Liver (tissue), 9 donors: ENCODE results near the gene ABCB6. TPM values are rescaled to one million over a fixed set of nuclear protein-coding genes. Genes with fewer than 3 reads are reported as not detected.

Experiments
- DNase-seq: peaks from one replicate; pipeline ENCODE4 v3.0.0-alpha.2; 2017; ENCODE audit warnings: low spot score
- H3K27ac ChIP-seq, 2 donors: one replicate each; pipeline ENCODE4 v1.7.0; 2013; ENCODE audit warnings: inconsistent platforms in 2 of 2, low read length in 2 of 2, control low read depth in 1 of 2, low read depth in 1 of 2, mild to moderate bottlenecking in 1 of 2
- H3K27me3 ChIP-seq, 4 donors: one replicate each; pipeline versions ENCODE4 v1.6.1 to v1.7.0; 2013; ENCODE audit warnings: low read length in 3 of 4, inconsistent platforms in 1 of 4, mild to moderate bottlenecking in 1 of 4, moderate library complexity in 1 of 4; ENCODE audit not compliant: control insufficient read depth in 4 of 4, insufficient read depth in 4 of 4
- H3K36me3 ChIP-seq, 4 donors: one replicate each; pipeline versions ENCODE4 v1.6.1 to v1.7.0; 2013; ENCODE audit warnings: low read length in 3 of 4, mild to moderate bottlenecking in 3 of 4, low read depth in 1 of 4, moderate library complexity in 1 of 4; ENCODE audit not compliant: control insufficient read depth in 4 of 4, insufficient read depth in 3 of 4
- H3K4me1 ChIP-seq, 4 donors: one replicate each; pipeline versions ENCODE4 v1.6.1 to v1.7.0; 2013; ENCODE audit warnings: low read length in 3 of 4, mild to moderate bottlenecking in 3 of 4, moderate library complexity in 1 of 4; ENCODE audit not compliant: control insufficient read depth in 4 of 4, insufficient read depth in 4 of 4
- H3K4me3 ChIP-seq, 3 donors: one replicate each; pipeline versions ENCODE4 v1.6.1 to v1.7.0; 2013; ENCODE audit warnings: low read length in 3 of 3, control low read depth in 1 of 3, low read depth in 1 of 3, mild to moderate bottlenecking in 1 of 3
- H3K9ac ChIP-seq, 2 donors: one replicate each; pipeline ENCODE4 v1.7.0; 2013; ENCODE audit warnings: low read length in 2 of 2, mild to moderate bottlenecking in 2 of 2, moderate library complexity in 2 of 2, control low read depth in 1 of 2, low read depth in 1 of 2
- H3K9me3 ChIP-seq, 4 donors: one replicate each; pipeline versions ENCODE4 v1.6.1 to v1.7.0; 2013; ENCODE audit warnings: low read length in 3 of 4; ENCODE audit not compliant: control insufficient read depth in 4 of 4
- ATF3 ChIP-seq: IDR thresholded peaks from 2 replicates; pipeline ENCODE4 v1.6.1; 2016; ENCODE audit warnings: antibody characterized with exemption
- CTCF ChIP-seq: fragments of 150-350 bp; IDR thresholded peaks from 2 replicates; pipeline ENCODE4 v1.5.1; 2017; ENCODE audit warnings: improper control_type of control experiment, low read depth, low read length; ENCODE audit not compliant: missing input control
- EGR1 ChIP-seq, 2 donors: IDR thresholded peaks; 2 replicates each; pipeline ENCODE4 v1.6.1; 2016 to 2018; ENCODE audit warnings: antibody characterized with exemption in 2 of 2, low read depth in 2 of 2
- FOXA1 ChIP-seq: IDR thresholded peaks from 2 replicates; pipeline ENCODE4 v1.6.1; 2016; ENCODE audit warnings: antibody characterized with exemption
- FOXA2 ChIP-seq: IDR thresholded peaks from 2 replicates; pipeline ENCODE4 v1.6.1; 2016; ENCODE audit warnings: antibody characterized with exemption
- GABPA ChIP-seq, 2 donors: IDR thresholded peaks in 1 of 2; conservative IDR thresholded peaks in 1 of 2; 2 replicates each; pipeline ENCODE4 v1.6.1; 2016; ENCODE audit warnings: antibody characterized with exemption in 2 of 2, mild to moderate bottlenecking in 1 of 2, moderate library complexity in 1 of 2
- HNF4A ChIP-seq, 2 donors: conservative IDR thresholded peaks; 2 replicates each; pipeline ENCODE4 v1.6.1; 2016; ENCODE audit warnings: antibody characterized with exemption in 2 of 2, mild to moderate bottlenecking in 2 of 2
- HNF4G ChIP-seq: IDR thresholded peaks from 2 replicates; pipeline ENCODE4 v1.6.1; 2016; ENCODE audit warnings: antibody characterized with exemption
- JUND ChIP-seq, 2 donors: IDR thresholded peaks; 2 replicates each; pipeline ENCODE4 v1.6.1; 2016; ENCODE audit warnings: antibody characterized with exemption in 2 of 2
- MAX ChIP-seq: IDR thresholded peaks from 2 replicates; pipeline ENCODE4 v1.6.1; 2016; ENCODE audit warnings: antibody characterized with exemption
- NR2F2 ChIP-seq: IDR thresholded peaks from 2 replicates; pipeline ENCODE4 v1.6.1; 2016; ENCODE audit warnings: antibody characterized with exemption
- RAD21 ChIP-seq, 2 donors: IDR thresholded peaks; 2 replicates each; pipeline ENCODE4 v1.6.1; 2016; ENCODE audit warnings: antibody characterized with exemption in 2 of 2, mild to moderate bottlenecking in 2 of 2
- REST ChIP-seq: IDR thresholded peaks from 2 replicates; pipeline ENCODE4 v1.6.1; 2016; ENCODE audit warnings: antibody characterized with exemption, mild to moderate bottlenecking
- RXRA ChIP-seq, 2 donors: IDR thresholded peaks; 2 replicates each; pipeline ENCODE4 v1.6.1; 2017 to 2018; ENCODE audit warnings: antibody characterized with exemption in 2 of 2, mild to moderate bottlenecking in 1 of 2
- SP1 ChIP-seq: IDR thresholded peaks from 2 replicates; pipeline ENCODE4 v1.6.1; 2018; ENCODE audit warnings: antibody characterized with exemption, mild to moderate bottlenecking
- TAF1 ChIP-seq: conservative IDR thresholded peaks from 2 replicates; pipeline ENCODE4 v1.6.1; 2016; ENCODE audit warnings: antibody characterized with exemption, mild to moderate bottlenecking
- YY1 ChIP-seq: IDR thresholded peaks from 2 replicates; pipeline ENCODE4 v1.6.1; 2016; ENCODE audit warnings: antibody characterized with exemption, mild to moderate bottlenecking
- ZBTB33 ChIP-seq: IDR thresholded peaks from 2 replicates; pipeline ENCODE4 v1.6.1; 2016; ENCODE audit warnings: antibody characterized with exemption
- WGBS: extraction: QIAGEN DNeasy Blood & Tissue Kit; methylation state at CpG from one replicate; pipeline ENCODE4 v1.1.7; 2013; 5-methylcytosine and 5-hydroxymethylcytosine counted together
- polyA plus RNA-seq, 2 donors: library from polyadenylated mRNA; stranded (reverse) in 1 of 2; unstranded in 1 of 2; fragments of 200-250 nt in 1 of 2; fragments of >200 nt in 1 of 2; fragmentation: Nextera tagmentation in 1 of 2; extraction: Ambion mirVana in 1 of 2; gene quantifications; one replicate each; pipeline versions ENCODE4 v1.2.1 to v1.2.3, GENCODE V29; 2013 to 2015
- total RNA-seq, 2 donors: library from RNA; depleted of rRNA; stranded (reverse); fragments of >200 nt; gene quantifications; one replicate each; pipeline ENCODE4 v1.2.3, GENCODE V29; 2014
- donor health status: healthy.
- donor health status: healthy.
- donor health status: healthy.
- donor health status: healthy.
- donor health status: healthy.

The ABCB6 gene
- total and polyA plus RNA-seq, 4 donors = 19.0 to 96.1 (median 47.8) TPM

GRCh38 chr2:219210886-219211362 lies 7.8 kb downstream of the ABCB6 start:
- H3K27ac ChIP-seq = no peak overlapping the region
- peaks cover 11 to 37% (median 15%) of the 10 kb centered on the region in 4 donors for H3K36me3 ChIP-seq
- no peaks in the 10 kb centered on the region for H3K27me3 ChIP-seq
- H3K4me3 ChIP-seq = no peak overlapping the region
- no peak for TF ChIP-seq ATF3
- TF ChIP-seq TAF1 = no peak
- no peak for TF ChIP-seq HNF4A (conservative IDR thresholded peaks at IDR 0.05)
- TF ChIP-seq YY1 = no peak
- no peak for TF ChIP-seq CTCF
- no peak for TF ChIP-seq ZBTB33
- no peak for TF ChIP-seq EGR1 (IDR thresholded peaks at IDR 0.05; ENCODE audit: low read depth in 2 of 2)
- peaks cover 3 to 26% (median 22%) of the 10 kb centered on the region in 4 donors for H3K4me1 ChIP-seq
- H3K9ac ChIP-seq = no peak overlapping the region
- no peaks in the 10 kb centered on the region for H3K9me3 ChIP-seq
- WGBS = 94% methylated on average over 9 of the region's 9 CpGs
- DNase-seq = peak; percentile 31

GRCh38 chr2:219210196-219210885 lies 8.4 kb downstream of the ABCB6 start:
- 95% methylated on average over 24 of the region's 24 CpGs for WGBS
- H3K27ac ChIP-seq = no peak overlapping the region
- H3K4me3 ChIP-seq = no peak overlapping the region
- peaks cover 11 to 37% (median 15%) of the 10 kb centered on the region in 4 donors for H3K36me3 ChIP-seq
- peaks cover 3 to 26% (median 23%) of the 10 kb centered on the region in 4 donors for H3K4me1 ChIP-seq
- no peaks in the 10 kb centered on the region for H3K27me3 ChIP-seq
- no peaks in the 10 kb centered on the region for H3K9me3 ChIP-seq
- peak; percentile 27 for DNase-seq
- no peak overlapping the region for H3K9ac ChIP-seq
- no peak for TF ChIP-seq CTCF
- TF ChIP-seq SP1 = no peak
- no peak for TF ChIP-seq MAX
- TF ChIP-seq JUND (IDR thresholded peaks at IDR 0.05) = no peak
- no peak for TF ChIP-seq ATF3
- TF ChIP-seq ZBTB33 = no peak
- no peak for TF ChIP-seq RXRA (IDR thresholded peaks at IDR 0.05)
- TF ChIP-seq GABPA (IDR thresholded peaks at IDR 0.05 in 1 of 2, conservative IDR thresholded peaks at IDR 0.05 in 1 of 2) = no peak
- no peak for TF ChIP-seq REST
- TF ChIP-seq YY1 = no peak
- TF ChIP-seq NR2F2 = no peak
- TF ChIP-seq TAF1 = no peak
- no peak for TF ChIP-seq EGR1 (IDR thresholded peaks at IDR 0.05; ENCODE audit: low read depth in 2 of 2)
- no peak for TF ChIP-seq RAD21 (IDR thresholded peaks at IDR 0.05)
- TF ChIP-seq FOXA1 = no peak
- no peak for TF ChIP-seq FOXA2
- TF ChIP-seq HNF4A (conservative IDR thresholded peaks at IDR 0.05) = no peak
- TF ChIP-seq HNF4G = no peak
